ENCODE results near the gene C1QTNF9. TPM values are rescaled to one million over a fixed set of nuclear protein-coding genes. Genes with fewer than 3 reads are reported as not detected.

C1QTNF9 gene
- total RNA-seq, 1 experiment from 2014 or later: not detected

DNA sequence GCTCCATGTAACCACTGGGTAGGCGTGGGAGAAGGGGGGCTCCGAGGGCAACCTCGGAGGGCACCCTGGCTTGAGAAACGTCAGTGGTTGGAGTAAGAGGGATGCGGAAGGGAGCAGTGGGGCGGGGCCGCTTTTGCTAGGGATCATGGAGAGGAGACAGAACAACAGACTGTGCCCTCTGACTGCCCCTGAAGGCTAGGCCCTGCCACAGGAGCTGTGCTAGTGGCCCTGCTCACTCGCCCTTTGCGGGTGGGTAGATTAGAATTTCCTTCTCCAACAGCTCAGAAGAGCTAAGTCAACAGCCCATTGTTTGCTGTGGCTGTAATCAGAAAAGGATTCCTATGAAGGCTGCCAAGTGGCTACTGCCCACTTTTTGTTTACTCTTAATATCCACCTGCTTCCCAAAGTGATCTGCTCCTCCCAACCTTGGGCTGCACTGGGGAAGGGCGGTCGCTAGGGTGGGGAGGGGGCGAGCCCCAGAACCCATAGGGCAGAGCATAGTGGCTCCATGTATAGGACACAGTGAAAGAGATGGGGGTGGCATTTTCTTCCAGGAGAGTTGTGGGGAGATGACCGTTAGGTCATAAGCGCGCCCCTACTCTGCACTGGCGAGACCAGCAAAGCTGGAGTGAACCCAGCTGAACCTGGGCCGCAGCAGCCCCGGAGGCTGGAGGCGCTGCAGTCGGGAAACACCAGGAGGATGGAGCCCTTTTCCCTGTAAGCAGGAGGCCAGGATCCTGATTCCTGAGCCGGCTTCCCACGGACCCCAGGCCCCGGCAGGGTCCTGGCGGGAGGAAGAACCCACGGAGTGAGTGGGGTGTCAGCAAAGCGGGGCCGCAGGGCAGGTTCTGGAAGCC lies 1.9 kb upstream of the C1QTNF9 start:
- peaks cover 9% of the 10 kb centered on the region for H3K36me3 Mint-ChIP-seq
- no peaks in the 10 kb centered on the region for H3K4me1 Mint-ChIP-seq
- ChIA-PET CTCF (interaction anchor here (0.9 to 1.2 kb wide), 4 partner anchors 79 to 347 kb away, joined by 3 to 4 read pairs (median 3); no protein-coding TSS in a partner anchor), POLR2A (no interaction called here)
- ATAC-seq: peak; percentile 34
- no peaks in the 10 kb centered on the region for H3K9me3 Mint-ChIP-seq
- H3K27me3 Mint-ChIP-seq (ENCODE audit: low read depth): no peaks in the 10 kb centered on the region
- no peak overlapping the region for H3K4me3 Mint-ChIP-seq
- H3K27ac Mint-ChIP-seq: no peak overlapping the region
- DNase-seq (ENCODE audit: low spot score): no peak
- TF ChIP-seq, protein P1, sequence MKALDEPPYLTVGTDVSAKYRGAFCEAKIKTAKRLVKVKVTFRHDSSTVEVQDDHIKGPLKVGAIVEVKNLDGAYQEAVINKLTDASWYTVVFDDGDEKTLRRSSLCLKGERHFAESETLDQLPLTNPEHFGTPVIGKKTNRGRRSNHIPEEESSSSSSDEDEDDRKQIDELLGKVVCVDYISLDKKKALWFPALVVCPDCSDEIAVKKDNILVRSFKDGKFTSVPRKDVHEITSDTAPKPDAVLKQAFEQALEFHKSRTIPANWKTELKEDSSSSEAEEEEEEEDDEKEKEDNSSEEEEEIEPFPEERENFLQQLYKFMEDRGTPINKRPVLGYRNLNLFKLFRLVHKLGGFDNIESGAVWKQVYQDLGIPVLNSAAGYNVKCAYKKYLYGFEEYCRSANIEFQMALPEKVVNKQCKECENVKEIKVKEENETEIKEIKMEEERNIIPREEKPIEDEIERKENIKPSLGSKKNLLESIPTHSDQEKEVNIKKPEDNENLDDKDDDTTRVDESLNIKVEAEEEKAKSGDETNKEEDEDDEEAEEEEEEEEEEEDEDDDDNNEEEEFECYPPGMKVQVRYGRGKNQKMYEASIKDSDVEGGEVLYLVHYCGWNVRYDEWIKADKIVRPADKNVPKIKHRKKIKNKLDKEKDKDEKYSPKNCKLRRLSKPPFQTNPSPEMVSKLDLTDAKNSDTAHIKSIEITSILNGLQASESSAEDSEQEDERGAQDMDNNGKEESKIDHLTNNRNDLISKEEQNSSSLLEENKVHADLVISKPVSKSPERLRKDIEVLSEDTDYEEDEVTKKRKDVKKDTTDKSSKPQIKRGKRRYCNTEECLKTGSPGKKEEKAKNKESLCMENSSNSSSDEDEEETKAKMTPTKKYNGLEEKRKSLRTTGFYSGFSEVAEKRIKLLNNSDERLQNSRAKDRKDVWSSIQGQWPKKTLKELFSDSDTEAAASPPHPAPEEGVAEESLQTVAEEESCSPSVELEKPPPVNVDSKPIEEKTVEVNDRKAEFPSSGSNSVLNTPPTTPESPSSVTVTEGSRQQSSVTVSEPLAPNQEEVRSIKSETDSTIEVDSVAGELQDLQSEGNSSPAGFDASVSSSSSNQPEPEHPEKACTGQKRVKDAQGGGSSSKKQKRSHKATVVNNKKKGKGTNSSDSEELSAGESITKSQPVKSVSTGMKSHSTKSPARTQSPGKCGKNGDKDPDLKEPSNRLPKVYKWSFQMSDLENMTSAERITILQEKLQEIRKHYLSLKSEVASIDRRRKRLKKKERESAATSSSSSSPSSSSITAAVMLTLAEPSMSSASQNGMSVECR (CRISPR knock-in tag; IDR thresholded peaks at IDR 0.05; ENCODE audit: borderline replicate concordance): no peak
- no peak for TF ChIP-seq SMAD4 (CRISPR knock-in tag; IDR thresholded peaks at IDR 0.05)
- TF ChIP-seq ZNF671 (CRISPR knock-in tag; IDR thresholded peaks at IDR 0.05): no peak
- TF ChIP-seq, protein P2, sequence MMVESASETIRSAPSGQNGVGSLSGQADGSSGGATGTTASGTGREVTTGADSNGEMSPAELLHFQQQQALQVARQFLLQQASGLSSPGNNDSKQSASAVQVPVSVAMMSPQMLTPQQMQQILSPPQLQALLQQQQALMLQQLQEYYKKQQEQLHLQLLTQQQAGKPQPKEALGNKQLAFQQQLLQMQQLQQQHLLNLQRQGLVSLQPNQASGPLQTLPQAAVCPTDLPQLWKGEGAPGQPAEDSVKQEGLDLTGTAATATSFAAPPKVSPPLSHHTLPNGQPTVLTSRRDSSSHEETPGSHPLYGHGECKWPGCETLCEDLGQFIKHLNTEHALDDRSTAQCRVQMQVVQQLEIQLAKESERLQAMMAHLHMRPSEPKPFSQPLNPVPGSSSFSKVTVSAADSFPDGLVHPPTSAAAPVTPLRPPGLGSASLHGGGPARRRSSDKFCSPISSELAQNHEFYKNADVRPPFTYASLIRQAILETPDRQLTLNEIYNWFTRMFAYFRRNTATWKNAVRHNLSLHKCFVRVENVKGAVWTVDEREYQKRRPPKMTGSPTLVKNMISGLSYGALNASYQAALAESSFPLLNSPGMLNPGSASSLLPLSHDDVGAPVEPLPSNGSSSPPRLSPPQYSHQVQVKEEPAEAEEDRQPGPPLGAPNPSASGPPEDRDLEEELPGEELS (CRISPR knock-in tag; IDR thresholded peaks at IDR 0.05): no peak
- TF ChIP-seq NFATC4 (CRISPR knock-in tag; IDR thresholded peaks at IDR 0.05): no peak
- TF ChIP-seq SP1 (CRISPR knock-in tag; conservative IDR thresholded peaks at IDR 0.05): no peak
- no peak for TF ChIP-seq NR3C1 (CRISPR knock-in tag; conservative IDR thresholded peaks at IDR 0.05; ENCODE audit: low read depth)

DNA sequence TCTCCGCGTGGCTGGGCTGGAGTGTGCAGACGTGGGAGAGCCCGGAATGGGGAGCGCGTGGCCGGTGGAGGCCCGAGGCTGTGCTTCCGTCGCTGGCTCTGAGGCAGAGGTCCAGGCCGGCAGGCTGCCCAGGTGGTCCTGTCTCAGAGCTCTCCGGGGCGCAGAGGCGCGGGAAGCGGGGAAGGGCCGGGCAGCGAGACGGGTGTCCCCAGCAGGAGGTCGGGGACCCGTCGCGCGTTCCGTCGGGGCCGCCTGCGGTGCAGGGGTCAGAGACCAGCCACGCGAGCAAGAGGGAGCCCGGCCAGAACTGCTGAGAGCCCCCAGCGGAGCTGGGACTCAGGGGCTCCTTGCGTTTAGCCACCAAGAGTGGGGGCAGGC lies 1.3 kb upstream of the C1QTNF9 start:
- ChIA-PET POLR2A (no interaction called here), CTCF (interaction anchor here (1.0 to 1.2 kb wide), 2 partner anchors 90 to 301 kb away, joined by 3 read pairs; no protein-coding TSS in a partner anchor)
- DNase-seq (ENCODE audit: low spot score): no peak
- H3K27me3 Mint-ChIP-seq (ENCODE audit: low read depth): no peaks in the 10 kb centered on the region
- H3K27ac Mint-ChIP-seq: no peak overlapping the region
- peaks cover 2% of the 10 kb centered on the region for H3K4me1 Mint-ChIP-seq
- peaks cover 7% of the 10 kb centered on the region for H3K36me3 Mint-ChIP-seq
- no peaks in the 10 kb centered on the region for H3K9me3 Mint-ChIP-seq
- no peak for ATAC-seq
- no peak for TF ChIP-seq NFE2L1 (CRISPR knock-in tag; IDR thresholded peaks at IDR 0.05)
- TF ChIP-seq SP1 (CRISPR knock-in tag; conservative IDR thresholded peaks at IDR 0.05): no peak
- no peak for TF ChIP-seq ZNF232 (CRISPR knock-in tag; IDR thresholded peaks at IDR 0.05)
- no peak for TF ChIP-seq FOXK1 (CRISPR knock-in tag; IDR thresholded peaks at IDR 0.05)
- TF ChIP-seq, protein P3, sequence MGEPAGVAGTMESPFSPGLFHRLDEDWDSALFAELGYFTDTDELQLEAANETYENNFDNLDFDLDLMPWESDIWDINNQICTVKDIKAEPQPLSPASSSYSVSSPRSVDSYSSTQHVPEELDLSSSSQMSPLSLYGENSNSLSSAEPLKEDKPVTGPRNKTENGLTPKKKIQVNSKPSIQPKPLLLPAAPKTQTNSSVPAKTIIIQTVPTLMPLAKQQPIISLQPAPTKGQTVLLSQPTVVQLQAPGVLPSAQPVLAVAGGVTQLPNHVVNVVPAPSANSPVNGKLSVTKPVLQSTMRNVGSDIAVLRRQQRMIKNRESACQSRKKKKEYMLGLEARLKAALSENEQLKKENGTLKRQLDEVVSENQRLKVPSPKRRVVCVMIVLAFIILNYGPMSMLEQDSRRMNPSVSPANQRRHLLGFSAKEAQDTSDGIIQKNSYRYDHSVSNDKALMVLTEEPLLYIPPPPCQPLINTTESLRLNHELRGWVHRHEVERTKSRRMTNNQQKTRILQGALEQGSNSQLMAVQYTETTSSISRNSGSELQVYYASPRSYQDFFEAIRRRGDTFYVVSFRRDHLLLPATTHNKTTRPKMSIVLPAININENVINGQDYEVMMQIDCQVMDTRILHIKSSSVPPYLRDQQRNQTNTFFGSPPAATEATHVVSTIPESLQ (CRISPR knock-in tag; IDR thresholded peaks at IDR 0.05): no peak
- TF ChIP-seq, protein P4, sequence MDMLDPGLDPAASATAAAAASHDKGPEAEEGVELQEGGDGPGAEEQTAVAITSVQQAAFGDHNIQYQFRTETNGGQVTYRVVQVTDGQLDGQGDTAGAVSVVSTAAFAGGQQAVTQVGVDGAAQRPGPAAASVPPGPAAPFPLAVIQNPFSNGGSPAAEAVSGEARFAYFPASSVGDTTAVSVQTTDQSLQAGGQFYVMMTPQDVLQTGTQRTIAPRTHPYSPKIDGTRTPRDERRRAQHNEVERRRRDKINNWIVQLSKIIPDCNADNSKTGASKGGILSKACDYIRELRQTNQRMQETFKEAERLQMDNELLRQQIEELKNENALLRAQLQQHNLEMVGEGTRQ (CRISPR knock-in tag; IDR thresholded peaks at IDR 0.05): no peak
- TF ChIP-seq, protein P5, sequence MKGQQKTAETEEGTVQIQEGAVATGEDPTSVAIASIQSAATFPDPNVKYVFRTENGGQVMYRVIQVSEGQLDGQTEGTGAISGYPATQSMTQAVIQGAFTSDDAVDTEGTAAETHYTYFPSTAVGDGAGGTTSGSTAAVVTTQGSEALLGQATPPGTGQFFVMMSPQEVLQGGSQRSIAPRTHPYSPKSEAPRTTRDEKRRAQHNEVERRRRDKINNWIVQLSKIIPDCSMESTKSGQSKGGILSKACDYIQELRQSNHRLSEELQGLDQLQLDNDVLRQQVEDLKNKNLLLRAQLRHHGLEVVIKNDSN (CRISPR knock-in tag; IDR thresholded peaks at IDR 0.05): no peak
- TF ChIP-seq IRF2 (CRISPR knock-in tag; IDR thresholded peaks at IDR 0.05; ENCODE audit: borderline replicate concordance, low read depth): no peak
- H3K4me3 Mint-ChIP-seq: no peak overlapping the region

Measured in WTC11 (cell line).